HG02852 (cell line): ENCODE results near the gene F7.
"Not testable (repeated sequence)": the region's sequence is repeated elsewhere in the genome, so short reads cannot be mapped to it uniquely, and the experiment has no call there.

Source experiments
- ATAC-seq: cut with Tn5 transposase; IDR thresholded peaks from one replicate; pipeline ENCODE4 v1.9.1; 2021; ENCODE audit warnings: mild to moderate bottlenecking, moderate library complexity; ENCODE audit not compliant: unreplicated experiment

Gene F7

GRCh38 chr13:113105032-113105920 lies at the start of gene F7:
TSS of gene F7 (plus strand) at chr13:113105791. CDS start at chr13:113105842, 51 bp downstream.
- ATAC-seq = no peak

GRCh38 chr13:113057084-113057483 lies 48.5 kb upstream of the F7 start:
- ATAC-seq = no peak

- ATAC-seq = not testable (repeated sequence)
Measured at GRCh38 chr13:113057559-113057958, 48.0 kb upstream of the F7 start.

- ATAC-seq = no peak
Measured at GRCh38 chr13:113058129-113058987, 47.2 kb upstream of the F7 start.

GRCh38 chr13:113058988-113059850 lies 46.4 kb upstream of the F7 start:
- no peak for ATAC-seq

- no peak for ATAC-seq
Measured at GRCh38 chr13:113059891-113060290, 45.7 kb upstream of the F7 start.

GRCh38 chr13:113060557-113061270 lies 44.9 kb upstream of the F7 start:
- ATAC-seq = no peak

GRCh38 chr13:113061271-113061625 lies 44.3 kb upstream of the F7 start:
- ATAC-seq = no peak

GRCh38 chr13:113061796-113062425 lies 43.7 kb upstream of the F7 start:
- ATAC-seq = no peak

GRCh38 chr13:113062691-113063090 lies 42.9 kb upstream of the F7 start:
- no peak for ATAC-seq

GRCh38 chr13:113063091-113063491 lies 42.5 kb upstream of the F7 start:
- ATAC-seq = no peak

GRCh38 chr13:113064000-113064533 lies 41.5 kb upstream of the F7 start:
- ATAC-seq = no peak

- no peak for ATAC-seq
Measured at GRCh38 chr13:113064534-113065405, 40.8 kb upstream of the F7 start.

- ATAC-seq = no peak
Measured at GRCh38 chr13:113065406-113066141, 40.0 kb upstream of the F7 start.

GRCh38 chr13:113066142-113066455 lies 39.5 kb upstream of the F7 start:
- ATAC-seq = no peak

- ATAC-seq = no peak
Measured at GRCh38 chr13:113066746-113067145, 38.8 kb upstream of the F7 start.

- no peak for ATAC-seq
Measured at GRCh38 chr13:113069861-113070805, 35.5 kb upstream of the F7 start.
